Stimulated activated CD8-positive, alpha-beta memory T cell treated with anti-CD3 and anti-CD28 coated beads, Interleukin-15, amount 100 ng/mL, for 4 hours (primary cell): ENCODE measurements around the gene ANKRD40.
"Not testable (repeated sequence)": the region's sequence is repeated elsewhere in the genome, so short reads cannot be mapped to it uniquely, and the experiment has no call there.

Source experiments
- DNase-seq, 2 donors: peaks; one replicate each; pipeline ENCODE4 v3.0.0-alpha.2; 2020; ENCODE audit warnings: low read depth in 2 of 2

Gene ANKRD40, protein sequence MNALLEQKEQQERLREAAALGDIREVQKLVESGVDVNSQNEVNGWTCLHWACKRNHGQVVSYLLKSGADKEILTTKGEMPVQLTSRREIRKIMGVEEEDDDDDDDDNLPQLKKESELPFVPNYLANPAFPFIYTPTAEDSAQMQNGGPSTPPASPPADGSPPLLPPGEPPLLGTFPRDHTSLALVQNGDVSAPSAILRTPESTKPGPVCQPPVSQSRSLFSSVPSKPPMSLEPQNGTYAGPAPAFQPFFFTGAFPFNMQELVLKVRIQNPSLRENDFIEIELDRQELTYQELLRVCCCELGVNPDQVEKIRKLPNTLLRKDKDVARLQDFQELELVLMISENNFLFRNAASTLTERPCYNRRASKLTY

DNA sequence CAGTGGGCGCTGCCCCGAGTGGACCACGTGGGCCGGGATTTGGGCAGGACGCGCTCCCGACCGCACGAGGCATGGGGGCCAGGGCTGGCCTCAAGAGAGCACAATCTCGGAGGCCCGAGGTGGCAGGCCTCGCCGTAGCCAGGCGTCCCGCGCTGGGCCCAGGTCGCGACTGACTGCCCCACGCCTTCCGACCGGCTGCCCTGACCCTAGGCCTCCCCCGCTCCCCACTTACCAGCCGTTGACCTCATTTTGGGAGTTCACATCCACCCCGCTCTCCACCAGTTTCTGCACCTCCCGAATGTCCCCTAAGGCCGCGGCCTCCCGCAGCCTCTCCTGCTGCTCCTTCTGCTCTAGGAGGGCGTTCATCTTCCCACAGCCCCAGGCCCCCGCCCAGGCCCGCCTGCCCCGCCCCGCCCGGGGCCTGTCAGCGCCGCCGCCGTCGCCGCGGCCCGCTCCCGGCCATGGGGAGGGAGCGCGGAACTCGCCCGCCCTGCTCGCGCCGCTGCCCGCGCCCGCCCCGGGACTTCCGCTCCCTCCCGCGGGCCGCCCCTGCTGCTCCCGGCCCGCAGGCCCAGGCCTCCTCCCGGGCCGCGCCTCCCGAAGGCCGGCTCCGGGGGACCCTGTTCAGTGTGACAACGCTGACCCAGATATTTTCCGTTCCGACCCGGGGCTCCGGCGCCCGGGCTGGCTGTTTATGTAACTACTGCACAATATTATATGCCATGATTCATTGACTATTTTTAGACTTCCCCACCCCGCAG is at the start of gene ANKRD40:
Gene ANKRD40, minus strand, starts transcription at position 626 of the 761 bp plus-strand sequence. Its CDS starts 260 bp downstream, at position 366.
- peak; percentile 80 to 81 for DNase-seq

DNA sequence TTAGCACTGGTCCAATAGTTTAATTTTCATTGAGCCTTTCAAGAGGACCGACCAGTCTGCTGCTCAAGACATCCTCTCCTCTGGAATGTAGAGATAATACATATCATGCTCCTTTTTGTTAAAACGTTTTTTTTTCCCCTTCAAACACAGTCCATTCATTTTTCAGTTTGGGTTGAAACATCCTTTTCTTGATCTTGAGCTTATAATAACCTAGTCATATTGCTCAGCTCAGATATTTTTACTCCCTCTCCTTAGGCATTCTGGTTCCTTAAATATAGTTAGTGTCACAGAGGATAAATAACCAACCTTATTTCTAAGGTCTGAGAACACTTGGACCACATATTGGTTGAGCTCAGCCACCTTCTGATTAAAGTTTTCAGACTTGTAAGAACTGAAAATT is 46.8 kb upstream of the ANKRD40 start:
- DNase-seq = no peak

DNA sequence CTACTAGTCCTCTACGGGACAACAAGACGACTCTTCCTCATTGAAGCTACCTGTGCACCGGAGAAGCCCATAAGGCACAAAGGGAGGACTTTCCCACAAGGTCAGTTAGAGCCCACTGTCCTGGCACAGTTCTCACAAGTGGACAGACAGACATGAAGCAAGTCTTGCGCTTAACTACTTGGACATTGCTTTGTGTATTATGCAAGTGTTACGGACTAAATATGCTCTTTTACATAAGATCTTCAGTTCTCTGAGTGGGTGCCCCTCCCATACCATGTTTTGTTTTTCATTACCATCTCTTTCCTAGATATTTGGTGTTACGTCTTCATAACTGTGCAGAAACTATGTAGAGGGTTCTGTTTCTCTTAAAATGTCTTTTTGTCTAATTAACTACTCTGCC is 41.5 kb upstream of the ANKRD40 start:
- no peak for DNase-seq

DNA sequence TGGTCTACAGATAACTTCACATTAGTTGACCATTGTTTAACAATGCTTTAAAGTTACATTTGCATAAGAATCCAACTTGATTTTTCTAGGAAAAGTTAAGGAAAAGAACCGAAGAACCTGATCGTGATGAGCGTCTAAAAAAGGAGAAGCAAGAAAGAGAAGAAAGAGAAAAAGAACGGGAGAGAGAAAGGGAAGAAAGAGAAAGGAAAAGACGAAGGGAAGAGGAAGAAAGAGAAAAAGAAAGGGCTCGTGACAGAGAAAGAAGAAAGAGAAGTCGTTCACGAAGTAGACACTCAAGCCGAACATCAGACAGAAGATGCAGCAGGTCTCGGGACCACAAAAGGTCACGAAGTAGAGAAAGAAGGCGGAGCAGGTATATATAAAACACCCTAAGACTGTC is 37.9 kb upstream of the ANKRD40 start:
- DNase-seq = no peak

DNA sequence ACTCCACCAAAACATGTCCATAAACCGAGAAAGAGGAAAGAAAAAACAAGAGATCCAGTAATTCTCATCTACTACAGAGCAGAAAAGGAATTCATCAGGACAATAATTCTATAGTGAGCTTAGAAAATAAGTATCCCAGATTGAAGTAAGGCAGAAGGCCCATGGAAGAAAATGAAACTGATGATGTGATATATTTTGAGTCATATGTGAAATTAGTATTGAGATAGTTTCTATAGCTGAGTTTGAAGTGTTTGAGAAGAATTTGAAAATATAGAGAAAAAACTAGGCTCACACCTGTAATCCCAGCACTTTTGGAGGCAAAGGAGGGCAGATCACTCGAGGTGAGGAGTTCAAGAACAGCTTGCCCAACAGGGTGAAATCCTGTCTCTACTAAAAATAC is 31.4 kb upstream of the ANKRD40 start:
- no peak for DNase-seq

DNA sequence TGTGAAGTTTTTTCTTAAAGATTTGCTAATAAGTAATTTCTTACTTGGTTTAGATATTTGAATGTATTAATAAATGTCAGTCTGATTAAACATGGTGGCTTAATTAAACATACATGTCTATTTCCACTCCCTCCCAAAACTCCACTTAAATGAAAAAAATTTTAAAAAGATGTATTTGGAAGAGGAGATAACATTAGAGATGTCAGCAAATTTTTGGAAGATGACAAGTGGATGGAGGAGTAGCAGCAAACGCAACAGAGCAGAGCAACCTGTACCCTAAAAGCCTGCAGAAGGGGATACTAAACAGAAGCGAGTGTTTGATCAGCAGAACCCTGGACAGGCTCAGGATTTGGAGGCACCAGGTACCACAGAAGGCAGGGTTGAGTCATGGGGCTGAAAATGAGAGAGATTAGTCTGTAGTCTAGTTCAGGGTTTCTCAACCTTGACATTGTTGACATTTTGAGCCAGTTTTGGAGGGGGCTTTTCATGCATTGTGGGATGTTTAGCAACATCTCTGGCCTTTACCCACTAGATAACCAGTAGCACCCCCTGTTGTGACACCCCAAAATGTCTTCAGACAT is 29.5 kb upstream of the ANKRD40 start:
- DNase-seq = no peak

DNA sequence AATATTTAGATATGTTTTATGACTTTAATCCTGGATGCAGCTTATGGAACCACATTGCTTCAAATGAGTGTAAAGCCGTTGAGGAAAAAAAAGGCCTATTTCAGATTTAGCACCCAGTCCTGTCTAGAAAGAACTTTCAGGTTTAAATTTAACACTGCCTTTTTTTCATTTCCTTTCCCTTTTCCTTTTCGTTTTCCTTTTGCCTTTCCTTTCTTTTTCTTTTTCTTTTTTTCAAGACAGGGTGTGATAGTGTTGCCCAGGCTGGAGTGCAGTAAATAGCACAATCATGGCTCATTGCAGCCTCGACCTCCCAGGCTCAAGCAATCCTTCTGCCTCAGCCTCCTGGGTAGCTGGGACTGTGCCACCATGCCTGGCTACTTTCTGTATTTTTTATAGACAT is 27.6 kb upstream of the ANKRD40 start:
- no peak for DNase-seq

DNA sequence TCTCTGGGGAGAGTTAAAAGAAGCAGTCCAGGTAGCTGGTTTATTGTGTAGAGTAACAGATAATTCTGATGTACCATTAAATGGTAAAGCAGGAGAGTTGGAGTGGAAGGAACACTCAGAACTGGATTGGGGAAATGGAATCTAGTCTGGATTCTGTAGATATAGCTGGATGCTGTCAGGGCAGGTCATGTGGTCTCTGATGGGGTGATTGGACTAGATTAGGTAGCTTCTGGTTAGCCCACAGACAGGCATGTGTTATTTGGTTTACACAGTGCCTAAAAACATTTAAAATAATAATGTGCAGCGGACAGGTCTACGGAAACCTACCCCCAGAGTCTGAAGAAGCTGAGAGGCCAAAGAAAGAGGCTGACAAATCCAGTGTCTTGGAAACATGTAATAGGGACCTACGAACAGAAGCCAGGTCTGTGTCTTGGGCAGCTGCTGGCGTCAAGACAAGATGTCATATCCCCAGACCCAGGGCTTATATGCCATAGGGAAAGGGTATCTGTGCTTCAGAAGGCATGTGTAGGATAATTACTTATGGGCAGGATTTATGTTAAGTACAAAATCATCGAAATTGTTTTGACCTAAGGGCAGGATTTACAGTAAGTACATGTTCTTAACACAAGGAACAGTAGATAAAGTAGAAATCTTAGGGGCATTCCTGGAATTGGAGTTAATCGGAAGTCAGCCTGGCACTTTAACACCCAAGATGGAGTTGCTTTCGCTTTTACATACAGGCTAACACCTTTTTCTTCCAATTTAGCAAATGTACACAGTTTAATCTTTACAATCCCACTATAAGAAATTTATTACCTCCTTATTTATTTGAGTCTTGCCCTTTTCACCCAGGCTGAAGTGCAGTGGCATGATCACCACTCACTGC is 24.1 kb upstream of the ANKRD40 start:
- no peak for DNase-seq

DNA sequence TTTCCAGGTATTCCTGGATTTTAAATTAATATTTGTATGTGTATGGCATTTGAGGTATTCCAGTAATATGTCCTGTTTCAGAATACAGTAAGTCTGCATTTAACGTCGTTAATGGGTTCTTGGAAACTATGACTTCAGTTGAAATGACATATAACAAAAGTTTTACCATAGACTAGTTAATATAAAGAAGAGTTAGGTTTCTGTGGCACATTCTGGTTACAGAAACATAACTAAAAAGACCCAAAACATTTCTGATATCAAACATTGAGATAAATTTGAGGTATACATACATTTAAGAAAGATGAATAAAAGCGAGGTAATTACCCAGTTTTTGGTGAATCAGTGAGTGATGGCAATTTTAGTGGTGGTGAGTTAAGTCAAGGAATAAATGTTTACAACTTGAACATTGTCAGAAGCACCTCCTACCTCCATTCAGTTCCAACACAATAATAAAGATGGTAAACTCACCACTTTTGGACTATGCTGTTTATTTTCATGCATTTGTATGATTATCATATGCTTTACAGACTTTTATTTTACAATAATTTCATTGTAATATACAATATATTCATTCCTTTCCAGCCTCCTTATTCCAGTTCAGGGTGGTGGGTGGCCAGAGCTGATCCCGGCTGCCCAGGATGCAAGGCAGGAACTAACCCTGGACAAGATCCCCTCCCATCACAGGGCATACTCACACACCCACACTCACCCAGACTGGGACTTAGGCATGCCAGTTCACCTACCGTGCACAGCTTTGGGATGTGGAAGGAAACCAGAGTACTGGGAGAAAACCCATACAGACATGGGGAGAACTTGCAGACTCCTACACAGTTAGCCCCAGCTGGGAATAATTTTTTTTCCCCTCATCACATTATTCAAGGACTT is 21.4 kb upstream of the ANKRD40 start:
- no peak for DNase-seq

DNA sequence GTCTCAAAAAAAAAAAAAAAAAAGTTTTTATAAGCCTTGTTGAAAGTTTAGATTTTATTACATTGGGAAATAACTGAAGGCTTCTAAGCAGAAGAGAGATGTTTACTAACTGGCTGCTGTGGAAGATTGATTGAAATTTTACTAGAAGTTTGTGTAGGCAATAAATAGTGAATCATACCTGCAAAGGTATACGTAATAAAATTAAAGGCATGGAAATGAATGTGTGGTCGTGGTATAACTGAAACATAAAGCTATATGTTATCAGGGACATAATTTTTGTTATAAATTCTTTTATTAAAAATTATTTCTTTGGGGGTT is 20.4 kb upstream of the ANKRD40 start:
- DNase-seq = no peak

DNA sequence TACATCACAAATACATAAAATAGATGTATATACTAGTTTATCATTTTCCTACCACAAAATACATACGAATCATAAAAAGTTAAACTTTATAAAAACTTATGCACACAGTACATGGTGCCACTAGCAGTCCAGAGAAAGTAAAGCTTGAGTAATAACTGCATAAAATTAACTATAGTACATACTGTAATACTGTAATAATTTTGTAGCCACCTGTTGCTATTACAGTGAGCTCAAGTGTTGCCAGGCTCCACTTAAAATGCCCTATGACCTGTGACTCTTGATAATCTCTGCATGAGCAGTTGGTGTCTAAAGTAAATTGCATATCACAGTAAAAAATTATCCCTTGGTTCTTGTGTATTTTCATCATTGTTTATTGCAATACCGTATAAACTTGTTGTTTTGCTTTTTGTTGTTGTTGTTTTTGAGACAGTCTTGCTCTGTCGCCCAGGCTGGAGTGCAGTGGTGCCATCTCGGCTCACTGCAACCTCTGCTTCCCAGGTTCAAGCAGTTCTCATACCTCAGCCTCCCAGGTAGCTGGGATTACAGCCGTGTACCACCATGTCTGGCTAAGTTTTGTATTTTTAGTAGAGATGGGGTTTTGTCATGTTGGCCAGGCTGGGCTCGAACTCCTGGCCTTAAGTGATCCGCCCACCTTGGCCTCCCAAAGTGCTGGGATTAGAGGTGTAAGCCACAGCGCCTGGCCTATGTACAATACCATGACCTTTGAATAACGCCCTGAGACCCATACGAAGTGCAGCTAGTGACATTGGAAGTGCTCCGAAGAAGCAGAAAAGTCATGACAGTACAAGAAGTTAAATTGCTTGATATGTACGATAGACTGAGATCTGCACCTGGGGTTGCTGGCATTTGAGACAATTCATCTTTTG is 18.3 kb upstream of the ANKRD40 start:
- DNase-seq = no peak

DNA sequence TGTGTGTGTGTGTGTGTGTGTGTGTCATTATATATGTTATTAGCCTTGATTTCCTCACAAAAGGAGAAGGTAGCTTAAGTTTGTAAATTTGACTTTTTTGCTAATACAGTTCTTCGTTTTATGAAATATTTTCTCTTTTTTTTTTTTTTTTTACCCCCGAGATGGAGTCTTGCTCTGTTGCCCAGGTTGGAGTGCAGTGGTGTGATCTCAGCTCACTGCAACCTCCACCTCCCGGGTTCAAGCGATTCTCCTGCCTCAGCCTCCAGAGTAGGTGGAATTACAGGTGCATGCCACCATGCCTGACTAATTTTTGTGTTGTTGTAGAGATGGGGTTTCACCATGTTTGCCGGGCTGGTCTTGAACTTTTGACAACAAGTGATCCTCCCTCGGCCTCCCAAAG is 16.9 kb upstream of the ANKRD40 start:
- not testable (repeated sequence) for DNase-seq

DNA sequence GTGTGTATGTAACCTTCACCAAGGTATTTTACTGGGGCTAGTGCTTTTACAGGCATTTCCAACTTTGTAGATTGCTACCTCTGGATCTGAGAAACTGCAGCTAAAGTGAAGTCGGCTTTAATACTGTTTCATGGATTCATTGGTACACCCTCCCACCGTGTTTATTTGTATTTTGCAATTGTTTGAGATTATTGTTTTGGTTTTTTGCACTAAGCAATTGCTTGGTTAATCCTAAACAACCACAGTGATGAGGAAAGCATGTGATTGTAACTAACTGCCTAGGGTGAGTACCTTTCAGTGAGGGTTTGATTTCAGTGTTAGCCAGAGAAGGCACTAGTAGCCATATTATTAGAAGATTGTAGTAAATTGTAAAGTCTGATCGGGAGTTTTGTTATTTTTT is 15.0 kb upstream of the ANKRD40 start:
- no peak for DNase-seq

DNA sequence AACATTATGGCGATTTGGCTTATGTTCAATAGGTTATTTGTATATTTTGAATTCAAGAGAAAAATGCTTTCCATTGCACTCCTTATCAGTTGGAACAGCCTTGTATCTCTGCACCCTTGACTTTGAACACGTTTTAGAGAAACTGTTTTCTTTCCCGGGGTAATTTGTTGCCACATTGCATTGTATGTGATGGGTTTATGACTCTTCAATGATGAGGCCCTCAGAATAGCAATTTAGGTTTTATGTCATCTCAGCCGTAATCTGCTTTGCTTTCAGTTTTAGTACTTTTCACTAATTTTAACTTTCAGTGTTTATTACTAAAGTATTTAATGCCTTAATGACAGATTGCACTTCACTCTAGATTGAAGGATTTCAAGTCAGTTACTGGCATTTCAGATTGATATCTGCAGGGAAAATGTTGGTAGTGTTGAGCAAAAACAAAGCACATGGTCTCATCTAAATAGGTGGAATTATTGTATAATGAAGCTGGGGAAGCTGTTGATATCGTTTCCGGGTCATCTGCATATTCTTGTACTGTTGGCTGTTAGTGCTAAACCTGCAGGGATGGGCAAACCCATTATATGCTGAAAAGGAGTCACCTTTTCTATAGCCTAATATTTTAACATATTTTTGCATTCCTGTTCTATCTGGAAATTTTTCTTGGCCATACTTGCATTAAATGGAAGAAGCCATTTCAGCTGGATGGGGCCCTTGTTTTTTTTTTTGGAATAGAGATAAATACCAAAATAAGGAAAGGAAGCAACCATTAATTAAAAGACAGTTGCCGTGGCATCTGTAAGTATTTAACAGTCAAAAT is 13.7 kb upstream of the ANKRD40 start:
- no peak for DNase-seq

DNA sequence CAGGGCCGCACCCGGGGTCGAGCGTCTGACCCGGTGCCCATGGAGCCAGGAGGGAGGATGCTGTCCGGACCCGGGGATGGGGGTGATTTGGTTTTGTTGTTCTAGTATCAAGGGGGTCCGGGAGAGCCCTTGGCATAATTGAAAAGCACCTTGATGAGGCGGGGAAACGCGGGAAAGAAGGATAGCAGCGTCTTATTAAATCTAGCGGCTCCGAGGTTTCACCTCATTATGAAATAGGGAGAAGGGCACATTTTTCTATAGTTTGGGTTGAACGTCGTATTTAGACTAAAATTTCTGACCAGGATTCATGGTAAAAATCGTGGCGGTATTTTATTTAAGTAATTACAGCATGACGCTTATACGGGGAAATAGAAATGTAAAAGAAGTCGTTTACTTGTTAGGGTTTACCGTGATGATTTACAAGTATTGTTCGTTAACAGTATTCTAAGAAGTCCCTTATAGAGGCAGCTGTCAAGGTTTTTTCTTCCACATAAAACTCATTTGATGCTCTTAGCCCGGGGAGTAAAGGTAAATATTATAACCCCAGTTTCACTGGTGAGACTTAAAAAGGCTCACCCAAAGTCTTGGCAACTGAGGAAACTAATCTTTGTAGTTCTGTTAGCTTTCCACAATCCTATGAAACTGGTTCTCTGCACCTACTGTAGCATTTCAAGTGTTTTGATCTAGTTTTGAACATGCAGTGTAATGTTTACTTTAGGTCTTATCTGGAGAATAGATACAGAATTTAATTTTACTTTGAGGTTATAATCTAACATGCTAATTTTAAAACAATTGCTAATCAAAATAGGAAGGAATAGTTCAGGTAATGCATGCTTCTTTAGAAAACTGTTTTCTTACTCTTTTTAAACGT is 12.4 kb upstream of the ANKRD40 start:
- DNase-seq = no peak

DNA sequence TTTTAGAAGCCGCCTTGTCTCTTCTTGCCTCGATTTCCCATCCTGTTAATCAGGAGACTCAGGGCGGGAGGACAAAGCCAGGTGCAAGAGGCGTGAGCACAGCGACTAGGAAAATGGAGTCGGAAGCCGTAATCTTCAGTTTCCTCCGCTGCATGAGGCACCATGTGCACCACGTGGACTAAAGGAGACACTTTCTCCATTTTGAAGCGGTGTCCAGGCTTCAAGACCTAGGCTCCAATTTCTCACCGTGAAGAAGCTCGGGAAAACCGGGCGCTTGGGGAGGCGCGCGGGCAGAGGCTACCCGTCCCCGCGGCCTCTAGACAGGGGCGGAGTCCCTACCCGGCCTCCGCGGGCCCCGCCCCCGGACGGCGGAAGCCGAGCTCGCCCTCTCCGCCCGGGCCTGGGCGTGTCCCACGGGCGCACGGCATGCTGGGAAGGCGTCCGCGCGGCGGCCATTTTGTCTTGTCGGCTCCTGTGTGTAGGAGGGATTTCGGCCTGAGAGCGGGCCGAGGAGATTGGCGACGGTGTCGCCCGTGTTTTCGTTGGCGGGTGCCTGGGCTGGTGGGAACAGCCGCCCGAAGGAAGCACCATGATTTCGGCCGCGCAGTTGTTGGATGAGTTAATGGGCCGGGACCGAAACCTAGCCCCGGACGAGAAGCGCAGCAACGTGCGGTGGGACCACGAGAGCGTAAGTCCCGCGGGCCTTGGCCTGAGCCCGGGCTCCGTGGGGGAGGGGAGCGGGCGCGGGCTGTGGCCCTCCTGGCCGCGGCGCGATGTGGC is 11.6 kb upstream of the ANKRD40 start, which contains the start of gene LUC7L3:
Gene LUC7L3, plus strand, starts transcription at position 460 of the 780 bp plus-strand sequence. Its CDS starts 130 bp downstream, at position 590.
- DNase-seq = peak; percentile 84 to 90

DNA sequence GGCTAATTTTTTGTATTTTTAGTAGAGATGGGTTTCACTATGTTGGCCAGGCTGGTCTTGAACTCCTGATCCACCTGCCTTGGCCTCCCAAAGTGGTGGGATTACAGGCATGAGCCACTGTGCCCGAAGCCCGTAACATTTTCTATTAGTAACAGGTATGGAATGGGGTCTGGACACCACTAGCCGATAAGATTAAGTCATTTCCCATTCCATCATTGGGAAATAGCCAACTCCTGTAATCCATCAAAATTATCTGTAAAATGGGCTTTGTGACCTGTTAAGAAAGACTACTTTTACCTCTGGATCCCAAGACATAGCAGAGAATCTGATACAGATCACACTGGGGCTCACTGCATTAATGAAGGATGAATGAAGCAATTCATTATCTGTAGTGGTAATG is 7.8 kb upstream of the ANKRD40 start:
- no peak for DNase-seq
